ENCODE measurements around the gene ATRN.

ATRN gene

DNA sequence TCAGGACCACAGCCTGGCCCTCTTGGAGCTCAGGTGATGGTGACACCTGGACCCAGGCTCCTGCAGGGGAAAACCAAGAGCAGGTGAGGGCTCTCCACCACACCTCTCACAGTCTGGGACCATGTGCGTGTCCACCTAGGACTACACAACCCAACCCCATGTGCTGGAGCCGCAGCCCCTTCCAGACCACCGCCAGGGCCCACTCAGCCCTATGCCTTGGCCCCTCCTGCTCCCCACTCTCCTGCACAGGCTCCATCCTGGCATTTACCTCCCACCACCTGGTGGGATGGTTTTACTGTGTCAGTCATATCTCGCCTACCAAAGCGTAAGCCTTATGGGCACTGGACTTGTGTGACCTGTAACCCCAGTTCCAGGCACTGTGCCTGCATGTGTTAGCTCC lies 224.0 kb downstream of the ATRN start:
- POLR2A ChIA-PET: no interaction called here
- TF ChIP-seq, protein P1, sequence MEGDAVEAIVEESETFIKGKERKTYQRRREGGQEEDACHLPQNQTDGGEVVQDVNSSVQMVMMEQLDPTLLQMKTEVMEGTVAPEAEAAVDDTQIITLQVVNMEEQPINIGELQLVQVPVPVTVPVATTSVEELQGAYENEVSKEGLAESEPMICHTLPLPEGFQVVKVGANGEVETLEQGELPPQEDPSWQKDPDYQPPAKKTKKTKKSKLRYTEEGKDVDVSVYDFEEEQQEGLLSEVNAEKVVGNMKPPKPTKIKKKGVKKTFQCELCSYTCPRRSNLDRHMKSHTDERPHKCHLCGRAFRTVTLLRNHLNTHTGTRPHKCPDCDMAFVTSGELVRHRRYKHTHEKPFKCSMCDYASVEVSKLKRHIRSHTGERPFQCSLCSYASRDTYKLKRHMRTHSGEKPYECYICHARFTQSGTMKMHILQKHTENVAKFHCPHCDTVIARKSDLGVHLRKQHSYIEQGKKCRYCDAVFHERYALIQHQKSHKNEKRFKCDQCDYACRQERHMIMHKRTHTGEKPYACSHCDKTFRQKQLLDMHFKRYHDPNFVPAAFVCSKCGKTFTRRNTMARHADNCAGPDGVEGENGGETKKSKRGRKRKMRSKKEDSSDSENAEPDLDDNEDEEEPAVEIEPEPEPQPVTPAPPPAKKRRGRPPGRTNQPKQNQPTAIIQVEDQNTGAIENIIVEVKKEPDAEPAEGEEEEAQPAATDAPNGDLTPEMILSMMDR (IDR thresholded peaks at IDR 0.05; ENCODE audit: insufficient read depth, low read length, missing control alignments): no peak
- H3K4me3 ChIP-seq (ENCODE audit: low read depth, low read length): no peak overlapping the region
- DNase-seq (ENCODE audit: low read depth, low spot score): no peak
- CTCF ChIA-PET: interaction anchor here (1.1 to 43.4 kb wide), 5 partner anchors 8 to 74 kb away, joined by 3 to 1151 read pairs (median 4); partner anchors contain the start of genes ADAM33 and SIGLEC1

DNA sequence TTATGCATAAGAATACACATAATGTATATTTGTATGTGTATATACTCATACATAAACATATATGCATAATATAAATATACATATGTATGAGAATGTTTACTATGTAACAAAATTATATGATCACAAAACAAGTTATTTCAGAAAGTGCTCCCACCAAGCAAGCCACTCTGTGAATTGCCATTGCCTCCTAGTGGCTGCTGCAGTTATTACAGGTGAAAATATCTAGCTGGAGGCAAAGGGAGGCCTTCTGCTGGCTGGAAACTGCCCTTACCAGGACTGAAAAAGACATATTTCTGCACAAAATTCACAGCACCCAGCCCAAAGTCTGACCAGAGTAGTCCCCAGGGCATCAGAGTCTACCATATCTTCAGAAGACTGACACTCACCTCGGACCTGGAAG lies 225.4 kb downstream of the ATRN start:
- POLR2A ChIA-PET: interaction anchor here (1.1 kb wide), 1 partner anchor 19 kb away, joined by 3 read pairs; no protein-coding TSS in a partner anchor
- CTCF ChIA-PET: interaction anchor here (27.2 to 43.4 kb wide), 2 partner anchors 9 to 12 kb away, joined by 1151 read pairs; partner anchors contain the start of genes ADAM33 and SIGLEC1
- no peak overlapping the region for H3K4me3 ChIP-seq (ENCODE audit: low read depth, low read length)
- TF ChIP-seq, protein P1 (IDR thresholded peaks at IDR 0.05; ENCODE audit: insufficient read depth, low read length, missing control alignments): peak; percentile 24
- no peak for DNase-seq (ENCODE audit: low read depth, low spot score)

DNA sequence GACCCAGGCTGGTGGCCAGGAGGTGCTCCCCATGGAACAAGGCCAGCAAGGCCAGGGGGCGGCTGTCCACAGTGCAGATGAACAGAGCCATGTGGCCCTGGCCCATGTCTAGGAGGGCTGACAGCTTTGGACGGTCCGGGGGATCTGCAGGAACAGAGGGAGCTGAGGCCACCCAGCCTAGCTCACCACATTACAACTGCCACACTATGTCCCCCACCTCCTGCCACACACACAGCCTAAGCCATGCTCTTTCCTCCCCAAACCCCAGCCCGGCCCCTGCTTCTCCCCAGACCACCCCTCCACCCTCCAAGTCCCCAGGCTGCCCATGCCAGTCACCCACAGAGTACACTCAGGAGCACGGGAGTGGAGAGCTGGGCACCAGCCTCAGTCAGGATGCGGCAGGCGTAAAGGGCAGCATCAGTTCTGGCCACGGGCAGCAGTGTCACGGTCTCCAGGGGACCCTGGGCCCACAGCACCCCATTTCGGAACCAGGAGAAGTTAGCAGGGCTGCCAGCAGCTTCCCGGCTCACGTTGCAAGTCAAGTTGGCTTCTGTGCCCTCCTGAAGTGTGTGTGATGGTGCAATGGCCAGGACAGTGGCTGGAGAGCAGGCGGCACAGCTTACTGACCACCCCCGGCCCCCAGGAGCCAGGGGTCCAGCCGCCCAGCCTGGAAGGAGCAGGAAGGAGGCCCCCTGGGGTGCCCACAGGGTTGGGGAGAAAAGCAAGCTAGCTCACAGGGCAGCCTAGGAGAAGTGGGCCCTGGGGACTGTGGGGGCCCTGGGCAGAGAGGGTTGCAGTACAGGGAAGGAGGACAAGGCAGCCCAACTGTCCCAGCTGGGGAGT lies 226.1 kb downstream of the ATRN start:
- CTCF ChIA-PET: interaction anchor here (1.0 to 43.4 kb wide), 3 partner anchors 10 to 135 kb away, joined by 3 to 1151 read pairs (median 1151); partner anchors contain the start of genes ADAM33 and SIGLEC1
- POLR2A ChIA-PET: interaction anchor here (1.1 kb wide), 1 partner anchor 20 kb away, joined by 3 read pairs; no protein-coding TSS in a partner anchor
- no peak overlapping the region for H3K4me3 ChIP-seq (ENCODE audit: low read depth, low read length)
- DNase-seq (ENCODE audit: low read depth, low spot score): no peak
- TF ChIP-seq, protein P1 (IDR thresholded peaks at IDR 0.05; ENCODE audit: insufficient read depth, low read length, missing control alignments): no peak

DNA sequence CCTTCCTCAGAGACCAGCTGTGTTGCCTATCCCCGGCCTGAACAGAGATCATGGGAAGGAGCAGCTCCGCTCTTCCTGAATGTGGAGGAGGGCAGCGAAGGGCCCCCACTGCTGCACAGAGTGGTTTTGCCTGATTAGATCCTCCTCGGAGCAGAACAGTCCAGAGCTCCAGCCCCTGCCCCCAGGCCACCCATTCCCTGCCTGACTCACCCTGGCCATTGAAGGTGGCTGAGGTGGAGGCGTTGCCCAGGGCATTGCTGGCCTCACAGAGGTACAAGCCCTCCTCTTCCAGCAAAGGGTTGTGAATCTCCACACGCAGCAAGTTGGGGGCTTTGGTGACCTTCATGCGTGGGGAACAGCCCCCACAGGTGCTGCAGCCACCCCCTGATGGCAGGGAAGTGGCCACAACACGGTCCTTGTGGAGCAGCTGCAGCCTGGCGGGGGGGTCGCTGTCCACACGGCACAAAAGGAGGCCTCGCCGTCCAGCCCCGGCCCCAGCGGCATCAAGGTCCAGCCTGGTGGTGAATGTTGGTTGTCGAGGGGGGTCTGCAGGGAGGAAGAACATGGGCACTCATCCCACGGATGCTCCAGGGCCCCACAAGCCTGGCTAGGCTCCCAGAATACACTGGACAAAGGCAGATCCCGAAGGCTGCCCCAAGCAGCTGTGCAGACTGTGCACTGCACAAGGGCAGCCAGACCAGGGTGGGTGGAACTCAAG lies 226.9 kb downstream of the ATRN start:
- no peak overlapping the region for H3K4me3 ChIP-seq (ENCODE audit: low read depth, low read length)
- CTCF ChIA-PET: interaction anchor here (0.6 to 43.4 kb wide), 4 partner anchors 10 to 136 kb away, joined by 3 to 1151 read pairs (median 577); partner anchors contain the start of genes ADAM33 and SIGLEC1
- TF ChIP-seq, protein P1 (IDR thresholded peaks at IDR 0.05; ENCODE audit: insufficient read depth, low read length, missing control alignments): no peak
- DNase-seq (ENCODE audit: low read depth, low spot score): no peak
- POLR2A ChIA-PET: no interaction called here

DNA sequence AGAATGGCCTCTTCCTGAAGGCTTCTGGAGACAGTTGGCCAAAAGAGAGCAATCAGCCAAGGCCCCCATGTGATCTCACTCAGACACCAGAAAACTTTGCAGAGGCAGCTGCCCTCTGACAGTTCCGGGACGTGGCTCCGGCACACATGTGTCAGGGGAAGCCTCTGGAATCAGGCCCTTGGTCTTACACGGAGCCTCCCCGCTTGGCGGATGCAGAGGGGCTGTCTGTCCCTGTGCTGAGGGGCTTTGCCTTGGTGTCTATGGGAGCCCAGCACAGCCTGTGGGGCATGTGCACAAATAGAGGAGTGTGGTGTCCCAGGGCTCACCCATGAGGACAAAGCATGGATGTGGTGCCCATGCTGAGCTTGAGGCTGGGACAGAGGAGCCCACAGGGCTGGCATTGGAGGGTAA lies 227.8 kb downstream of the ATRN start:
- CTCF ChIA-PET: interaction anchor here (0.6 to 43.4 kb wide), 3 partner anchors 9 to 116 kb away, joined by 3 to 1151 read pairs (median 1151); partner anchors contain the start of genes ADAM33 and SIGLEC1
- TF ChIP-seq, protein P1 (IDR thresholded peaks at IDR 0.05; ENCODE audit: insufficient read depth, low read length, missing control alignments): no peak
- no peak overlapping the region for H3K4me3 ChIP-seq (ENCODE audit: low read depth, low read length)
- POLR2A ChIA-PET: no interaction called here
- no peak for DNase-seq (ENCODE audit: low read depth, low spot score)
